T-cell (primary cell): ENCODE measurements around the gene BTBD10. TPM values are rescaled to one million over a fixed set of nuclear protein-coding genes. Genes with fewer than 3 reads are reported as not detected.

Source experiments
- ATAC-seq, 4 experiments: fragments of 200-7000 bp in 3 of 4; fragments of 150-1000 bp in 1 of 4; cut with Tn5 transposase; replicated peaks in 1 of 4; 1 replicate in 3 of 4; 2 replicates in 1 of 4; pipeline ENCODE4 v1.10.0; 2021; ENCODE audit warnings: moderate library complexity in 3 of 4, mild to moderate bottlenecking in 2 of 4, moderate number of reproducible peaks in 1 of 4
- CTCF ChIA-PET, 2 donors: fragments of 300-600 bp; sonication (Branson Sonifier 250); formaldehyde crosslinking; loops; one replicate each; lab custom pipeline; 2022; ENCODE audit warnings: antibody characterized with exemption in 2 of 2; lab: Charles Lee
- POLR2A ChIA-PET, 2 donors: fragments of 300-600 bp; sonication (Branson Sonifier 250); formaldehyde crosslinking; loops; one replicate each; lab custom pipeline; 2022; ENCODE audit warnings: antibody characterized with exemption in 2 of 2; lab: Charles Lee
- DNase-seq, 35 experiments: peaks; one replicate each; pipeline versions ENCODE4 v3.0.0 to v3.0.0-alpha.2; 2013 to 2023
- H3K27ac ChIP-seq: one replicate; pipeline ENCODE4 v1.5.1; 2013; ENCODE audit warnings: low read length
- H3K27me3 ChIP-seq, 2 experiments: replicated peaks in 1 of 2; 1 replicate in 1 of 2; 2 replicates in 1 of 2; pipeline versions ENCODE4 v1.6.1 to v1.7.0; 2013; ENCODE audit warnings: low read length in 1 of 2, mixed read lengths in 1 of 2; ENCODE audit not compliant: control insufficient read depth in 2 of 2, insufficient read depth in 2 of 2; ENCODE audit errors: extremely low read depth in 1 of 2
- H3K36me3 ChIP-seq, 2 donors: 1 replicate in 1 of 2; 2 replicates in 1 of 2; pipeline versions ENCODE4 v1.6.1 to v1.7.0; 2013; ENCODE audit warnings: low read length in 1 of 2; ENCODE audit not compliant: control insufficient read depth in 2 of 2, insufficient read depth in 1 of 2; ENCODE audit errors: extremely low read depth in 1 of 2
- H3K4me1 ChIP-seq, 2 experiments: 1 replicate in 1 of 2; 2 replicates in 1 of 2; pipeline versions ENCODE4 v1.6.1 to v1.7.0; 2013; ENCODE audit warnings: low read length in 2 of 2, mixed read lengths in 1 of 2; ENCODE audit not compliant: insufficient read depth in 2 of 2, control insufficient read depth in 1 of 2; ENCODE audit errors: extremely low read depth in 1 of 2
- H3K4me3 ChIP-seq, 2 donors: 1 replicate in 1 of 2; 2 replicates in 1 of 2; pipeline versions ENCODE4 v1.5.1 to v1.7.0; 2013; ENCODE audit warnings: mild to moderate bottlenecking in 2 of 2, low read length in 1 of 2, moderate library complexity in 1 of 2; ENCODE audit not compliant: control insufficient read depth in 1 of 2; ENCODE audit errors: extremely low read depth in 1 of 2
- H3K9me3 ChIP-seq: 2 replicates; pipeline ENCODE4 v1.7.0; 2013
- H3K27ac Mint-ChIP-seq, 2 donors: one replicate each; pipeline ENCODE4 v1.8.0; 2020 to 2021; ENCODE audit warnings: mild to moderate bottlenecking in 2 of 2, mixed read lengths in 2 of 2
- H3K27me3 Mint-ChIP-seq, 2 donors: one replicate each; pipeline ENCODE4 v1.8.0; 2021 to 2022; ENCODE audit warnings: mixed read lengths in 2 of 2
- H3K36me3 Mint-ChIP-seq: one replicate; pipeline ENCODE4 v1.8.0; 2021; ENCODE audit warnings: mixed read lengths
- H3K4me1 Mint-ChIP-seq, 3 donors: one replicate each; pipeline ENCODE4 v1.8.0; 2020 to 2022; ENCODE audit warnings: mixed read lengths in 3 of 3, mild to moderate bottlenecking in 1 of 3
- H3K4me3 Mint-ChIP-seq, 3 donors: one replicate each; pipeline ENCODE4 v1.8.0; 2020 to 2022; ENCODE audit warnings: mild to moderate bottlenecking in 3 of 3, mixed read lengths in 3 of 3, moderate library complexity in 3 of 3
- H3K9me3 Mint-ChIP-seq, 3 donors: one replicate each; pipeline ENCODE4 v1.8.0; 2020 to 2022; ENCODE audit warnings: mixed read lengths in 3 of 3
- WGBS: methylation state at CpG from one replicate; pipeline ENCODE4 v1.1.5; 2013; ENCODE audit warnings: missing lambda C conversion rate; ENCODE audit not compliant: insufficient coverage; 5-methylcytosine and 5-hydroxymethylcytosine counted together
- total RNA-seq, 35 experiments: library from RNA in 6 of 35; stranded (reverse) in 6 of 35; fragments of 120-200 nt in 1 of 35; gene quantifications; one replicate each; pipeline versions ENCODE4 v1.2.1 to v1.2.4 and lab custom pipeline; 2013 to 2026

The BTBD10 gene
- total RNA-seq, 5 donors from 2014 or later (not counting 1 experiment from before 2014, with no cell fraction given): 15.9 to 19.3 (median 18.8) TPM

- ChIA-PET POLR2A (no interaction called here), CTCF (no interaction called here)
- H3K27ac Mint-ChIP-seq: peak overlapping the region in 1 of 2 donors; percentile 6
- H3K27me3 Mint-ChIP-seq: no peaks in the 10 kb centered on the region
- H3K27me3 ChIP-seq: no peaks in the 10 kb centered on the region
- WGBS: 93% methylated on average over 2 of the region's 5 CpGs
- H3K9me3 ChIP-seq: no peaks in the 10 kb centered on the region
- H3K9me3 Mint-ChIP-seq: no peaks in the 10 kb centered on the region
- peaks cover 0 to 5% (median 2%) of the 10 kb centered on the region in 3 donors for H3K4me1 Mint-ChIP-seq
- H3K4me1 ChIP-seq: no peaks in the 10 kb centered on the region
- DNase-seq (no peak), ATAC-seq (no peak)
- H3K27ac ChIP-seq: no peak overlapping the region
- H3K4me3 ChIP-seq: no peak overlapping the region
- H3K36me3 ChIP-seq: peaks cover 9 to 40% of the 10 kb centered on the region in 2 donors
- no peak overlapping the region for H3K4me3 Mint-ChIP-seq
- peaks cover 39% of the 10 kb centered on the region for H3K36me3 Mint-ChIP-seq
Measured at GRCh38 chr11:13388741-13389140, 74.3 kb downstream of the BTBD10 start.

GRCh38 chr11:13386567-13386966 is 76.5 kb downstream of the BTBD10 start:
- Mint-ChIP-seq H3K36me3 (peaks cover 44% of the 10 kb centered on the region), H3K27me3 (no peaks in the 10 kb centered on the region), H3K9me3 (no peaks in the 10 kb centered on the region), H3K4me3 (no peak overlapping the region), H3K27ac (peak overlapping the region in 1 of 2 donors; percentile 2), H3K4me1 (peaks cover 0 to 5% (median 2%) of the 10 kb centered on the region in 3 donors)
- Histone ChIP-seq H3K27me3 (no peaks in the 10 kb centered on the region), H3K36me3 (peaks cover 9 to 58% of the 10 kb centered on the region in 2 donors), H3K27ac (no peak overlapping the region), H3K9me3 (no peaks in the 10 kb centered on the region), H3K4me3 (no peak overlapping the region), H3K4me1 (no peaks in the 10 kb centered on the region)
- ChIA-PET POLR2A (no interaction called here), CTCF (interaction anchor here in 1 of 2 donors (0.9 to 1.5 kb wide), 2 partner anchors 19 to 202 kb away, joined by 3 read pairs; no protein-coding TSS in a partner anchor)
- no CpG with 5 or more reads among the region's 2 CpGs for WGBS
- DNase-seq (no peak), ATAC-seq (no peak)

GRCh38 chr11:13384908-13385640 is 77.9 kb downstream of the BTBD10 start:
- no CpG with 5 or more reads among the region's 4 CpGs for WGBS
- peak in 1 of 4 experiments; percentile 16 for ATAC-seq
- no peak overlapping the region for H3K4me3 Mint-ChIP-seq
- H3K9me3 Mint-ChIP-seq: no peaks in the 10 kb centered on the region
- H3K27me3 Mint-ChIP-seq: no peaks in the 10 kb centered on the region
- peaks cover 0 to 5% (median 2%) of the 10 kb centered on the region in 3 donors for H3K4me1 Mint-ChIP-seq
- CTCF ChIA-PET: interaction anchor here in 1 of 2 donors (0.8 to 1.5 kb wide), 3 partner anchors 135 to 1801 kb away, joined by 3 to 4 read pairs (median 3); no protein-coding TSS in a partner anchor
- POLR2A ChIA-PET: no interaction called here
- H3K4me1 ChIP-seq: no peaks in the 10 kb centered on the region
- peaks cover 49% of the 10 kb centered on the region for H3K36me3 Mint-ChIP-seq
- H3K4me3 ChIP-seq: no peak overlapping the region
- peak in 18 of 35 experiments; percentile 3 to 50 (median 12) for DNase-seq
- H3K27me3 ChIP-seq: no peaks in the 10 kb centered on the region
- no peak overlapping the region for H3K27ac ChIP-seq
- H3K36me3 ChIP-seq: peaks cover 9 to 68% of the 10 kb centered on the region in 2 donors
- peak overlapping the region; percentile 0 to 17 for H3K27ac Mint-ChIP-seq
- H3K9me3 ChIP-seq: no peaks in the 10 kb centered on the region

DNA sequence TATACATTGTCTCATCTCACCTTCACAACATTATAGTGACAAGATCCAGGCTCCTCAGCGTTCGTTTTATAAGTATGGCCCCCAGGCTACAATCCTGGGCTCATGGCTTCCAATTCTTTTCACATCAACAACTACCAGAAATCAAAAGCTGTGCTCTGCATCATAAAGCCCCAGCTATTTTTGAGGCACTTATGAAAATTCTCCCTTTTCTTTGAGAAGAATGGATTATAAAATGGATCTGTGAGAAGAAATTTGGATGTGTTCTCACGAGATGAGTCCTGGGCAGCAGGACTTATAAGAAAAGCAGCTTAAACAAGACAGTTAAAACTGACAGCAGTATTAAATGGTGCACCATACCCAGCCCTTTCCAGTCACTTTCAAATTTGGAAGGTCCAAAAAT is 80.3 kb downstream of the BTBD10 start:
- no peak for ATAC-seq
- peaks cover 3 to 79% of the 10 kb centered on the region in 2 donors for H3K36me3 ChIP-seq
- H3K27ac ChIP-seq: no peak overlapping the region
- H3K9me3 Mint-ChIP-seq: no peaks in the 10 kb centered on the region
- no peak overlapping the region for H3K4me3 Mint-ChIP-seq
- peak overlapping the region in 1 of 2 donors; percentile 7 for H3K27ac Mint-ChIP-seq
- no peaks in the 10 kb centered on the region for H3K27me3 ChIP-seq
- H3K4me1 Mint-ChIP-seq: peaks cover 0 to 3% (median 0%) of the 10 kb centered on the region in 3 donors
- ChIA-PET POLR2A (interaction anchor here in 1 of 2 donors (0.6 kb wide), 1 partner anchor 33 kb away, joined by 5 read pairs; no protein-coding TSS in a partner anchor), CTCF (interaction anchor here (0.6 to 1.2 kb wide), 3 partner anchors 48 to 367 kb away, joined by 3 to 4 read pairs (median 3); no protein-coding TSS in a partner anchor)
- no peaks in the 10 kb centered on the region for H3K9me3 ChIP-seq
- H3K4me1 ChIP-seq: no peaks in the 10 kb centered on the region
- H3K36me3 Mint-ChIP-seq: peaks cover 52% of the 10 kb centered on the region
- no peak for DNase-seq
- H3K27me3 Mint-ChIP-seq: no peaks in the 10 kb centered on the region
- 100% methylated on average over 2 of the region's 3 CpGs for WGBS
- no peak overlapping the region for H3K4me3 ChIP-seq

DNA sequence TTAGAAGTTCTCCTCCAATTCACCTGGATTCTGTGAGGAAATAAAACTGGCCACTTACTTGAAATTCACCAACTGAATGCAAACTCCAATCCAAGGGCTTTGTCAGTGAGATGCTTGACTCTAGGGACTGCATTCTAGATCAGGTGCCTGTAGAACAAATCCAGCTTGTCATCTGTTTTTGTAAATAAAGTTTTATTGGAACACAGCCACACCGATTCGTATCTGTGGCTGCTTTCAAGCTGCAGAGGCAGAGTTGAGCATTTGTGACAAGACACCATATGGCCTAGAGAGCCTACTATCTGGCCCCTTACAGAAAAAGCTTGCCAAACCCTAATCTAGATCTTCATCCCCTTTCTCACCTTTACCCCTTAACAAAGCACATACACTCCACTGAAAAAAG is 82.3 kb downstream of the BTBD10 start:
- no peak overlapping the region for H3K4me3 ChIP-seq
- WGBS: no CpG with 5 or more reads among the region's 2 CpGs
- DNase-seq (no peak), ATAC-seq (no peak)
- Mint-ChIP-seq H3K9me3 (no peaks in the 10 kb centered on the region), H3K27me3 (no peaks in the 10 kb centered on the region), H3K4me1 (peaks cover 0 to 3% (median 0%) of the 10 kb centered on the region in 3 donors), H3K36me3 (peaks cover 57% of the 10 kb centered on the region), H3K27ac (no peak overlapping the region), H3K4me3 (no peak overlapping the region)
- no peaks in the 10 kb centered on the region for H3K9me3 ChIP-seq
- CTCF ChIA-PET: no interaction called here
- no peaks in the 10 kb centered on the region for H3K27me3 ChIP-seq
- no peak overlapping the region for H3K27ac ChIP-seq
- H3K4me1 ChIP-seq: no peaks in the 10 kb centered on the region
- POLR2A ChIA-PET: no interaction called here
- peaks cover 3 to 87% of the 10 kb centered on the region in 2 donors for H3K36me3 ChIP-seq

DNA sequence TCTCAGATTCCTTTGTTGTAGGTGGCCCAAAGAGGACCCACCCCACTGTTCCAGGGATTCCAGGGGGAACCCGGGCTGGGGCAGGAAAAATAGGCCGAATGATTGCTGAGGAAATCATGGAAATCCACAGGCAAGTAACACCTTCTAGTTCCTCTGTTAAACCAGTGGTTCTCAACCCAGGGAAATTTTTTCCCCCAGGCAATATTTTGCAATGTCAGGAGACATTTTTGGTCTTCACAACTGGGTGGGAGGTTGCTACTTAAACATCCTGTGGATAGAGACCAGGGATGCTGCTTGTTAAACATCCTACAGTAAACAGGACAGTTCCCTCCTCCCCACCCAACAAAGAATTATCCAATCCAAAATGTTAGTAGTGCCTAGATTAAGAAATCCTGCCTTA is 84.7 kb downstream of the BTBD10 start:
- Histone ChIP-seq H3K36me3 (peaks cover 13 to 96% of the 10 kb centered on the region in 2 donors), H3K27me3 (no peaks in the 10 kb centered on the region), H3K4me1 (no peaks in the 10 kb centered on the region), H3K9me3 (no peaks in the 10 kb centered on the region), H3K4me3 (no peak overlapping the region), H3K27ac (no peak overlapping the region)
- no CpG with 5 or more reads among the region's 2 CpGs for WGBS
- no peaks in the 10 kb centered on the region for H3K4me1 Mint-ChIP-seq
- peaks cover 76% of the 10 kb centered on the region for H3K36me3 Mint-ChIP-seq
- H3K27me3 Mint-ChIP-seq: no peaks in the 10 kb centered on the region
- H3K4me3 Mint-ChIP-seq: no peak overlapping the region
- ChIA-PET POLR2A (no interaction called here), CTCF (interaction anchor here in 1 of 2 donors (0.7 kb wide), 1 partner anchor 58 kb away, joined by 3 read pairs; no protein-coding TSS in a partner anchor)
- DNase-seq (no peak), ATAC-seq (no peak)
- no peak overlapping the region for H3K27ac Mint-ChIP-seq
- H3K9me3 Mint-ChIP-seq: no peaks in the 10 kb centered on the region
